ENCODE measurements around the gene MAP3K2.

- TF ChIP-seq REST (IDR thresholded peaks at IDR 0.05; ENCODE audit: insufficient read depth in 1 of 2, low read depth in 2 of 2, low read length in 2 of 2) (no peak), POLR2AphosphoS5 (IDR thresholded peaks at IDR 0.05; ENCODE audit: low read depth, low read length) (no peak)
Measured at GRCh38 chr2:127278959-127279358, 108.8 kb downstream of the MAP3K2 start.
